K562 (cell line): ENCODE results near the gene RFLNA. TPM values are rescaled to one million over a fixed set of nuclear protein-coding genes. Genes with fewer than 3 reads are reported as not detected.
A peak's percentile ranks its signal among the peaks of the same experiment; 100 is the strongest.

ENCODE experiments used
- BMI1 ChIP-seq: fragments of 150-350 bp; IDR thresholded peaks from 2 replicates; pipeline ENCODE4 v1.6.1; 2014; ENCODE audit warnings: low read length
- CEBPB ChIP-seq: fragments of 450-650 bp; IDR thresholded peaks from 2 replicates; pipeline ENCODE4 v1.6.1; 2016; ENCODE audit warnings: missing genetic modification characterization, missing compliant biosample characterization
- ETV1 ChIP-seq: fragments of 450-650 bp; conservative IDR thresholded peaks from 2 replicates; pipeline ENCODE4 v1.6.1; 2016; ENCODE audit warnings: missing genetic modification characterization, control low read depth, low read depth, missing compliant biosample characterization
- FOXA3 ChIP-seq, 2 experiments: fragments of 450-650 bp in 1 of 2; sonication (generic) in 1 of 2; formaldehyde crosslinking; IDR thresholded peaks in 1 of 2; conservative IDR thresholded peaks in 1 of 2; 2 replicates each; pipeline versions ENCODE4 v1.4.0 to v1.8.0; 2020 to 2022; ENCODE audit warnings: mild to moderate bottlenecking in 2 of 2, missing genetic modification reagents in 1 of 2
- JUND ChIP-seq, 2 experiments: IDR thresholded peaks; 2 replicates in 1 of 2; 3 replicates in 1 of 2; pipeline ENCODE4 v1.6.1; 2011; ENCODE audit warnings: borderline replicate concordance in 2 of 2, low read depth in 2 of 2, low read length in 2 of 2, improper control_type of control experiment in 1 of 2, missing biosample characterization in 1 of 2, missing genetic modification characterization in 1 of 2, missing genetic modification reagents in 1 of 2
- MAX ChIP-seq: sonication (generic); formaldehyde crosslinking; IDR thresholded peaks from 2 replicates; pipeline ENCODE4 v1.9.0; 2022; ENCODE audit warnings: mild to moderate bottlenecking, missing genetic modification reagents
- MEIS2 ChIP-seq: fragments of 450-650 bp; IDR thresholded peaks from 2 replicates; pipeline ENCODE4 v1.6.1; 2014; ENCODE audit warnings: mild to moderate bottlenecking; ENCODE audit not compliant: partially characterized antibody
- MYBL2 ChIP-seq, 2 experiments: fragments of 450-650 bp in 1 of 2; sonication (generic) in 1 of 2; formaldehyde crosslinking in 1 of 2; IDR thresholded peaks; 2 replicates each; pipeline versions ENCODE4 v1.6.1 to v1.8.1; 2017 to 2022; ENCODE audit warnings: borderline replicate concordance in 1 of 2, inconsistent platforms in 1 of 2, low read depth in 1 of 2, mild to moderate bottlenecking in 1 of 2, missing genetic modification reagents in 1 of 2, moderate library complexity in 1 of 2
- PBX2 ChIP-seq, 2 experiments: IDR thresholded peaks in 1 of 2; conservative IDR thresholded peaks in 1 of 2; 2 replicates each; pipeline ENCODE4 v1.6.1; 2016; ENCODE audit warnings: low read depth in 2 of 2, mild to moderate bottlenecking in 1 of 2, missing compliant biosample characterization in 1 of 2, missing genetic modification characterization in 1 of 2, moderate library complexity in 1 of 2
- REST ChIP-seq, 2 experiments: fragments of 450-650 bp; formaldehyde crosslinking in 1 of 2; IDR thresholded peaks; 2 replicates each; pipeline versions ENCODE4 v1.4.0 to v1.6.1; 2014 to 2020; ENCODE audit warnings: mild to moderate bottlenecking in 2 of 2, borderline replicate concordance in 1 of 2, low read depth in 1 of 2
- SMAD4 ChIP-seq: fragments of 250-450 bp; sonication (Bioruptor Pico); conservative IDR thresholded peaks from 2 replicates; pipeline ENCODE4 v1.8.0; 2021; ENCODE audit warnings: inconsistent platforms, mild to moderate bottlenecking, moderate library complexity
- TBL1XR1 ChIP-seq, 2 experiments: IDR thresholded peaks; 2 replicates each; pipeline ENCODE4 v1.6.1; 2012; ENCODE audit warnings: improper control_type of control experiment in 2 of 2, low read length in 2 of 2, mild to moderate bottlenecking in 1 of 2
- USF2 ChIP-seq: sonication (generic); formaldehyde crosslinking; IDR thresholded peaks from 2 replicates; pipeline ENCODE4 v1.5.0; 2020; ENCODE audit warnings: missing genetic modification reagents
- polyA plus RNA-seq, 8 experiments: library from polyadenylated mRNA; depleted of rRNA in 4 of 8; stranded (reverse) in 5 of 8; unstranded in 3 of 8; fragments of >200 nt; fragmentation: Nextera tagmentation in 2 of 8; fragmentation: Illumina TruSeq in 1 of 8; extraction: Ambion mirVana in 2 of 8; extraction: Trizol in 1 of 8; gene quantifications; 2 replicates each; pipeline versions ENCODE4 v1.2.1 to v1.2.3, GENCODE V29; 2011 to 2014; ENCODE audit warnings: inconsistent platforms in 1 of 8, missing spikeins in 1 of 8
- total RNA-seq, 7 experiments: library from RNA; depleted of rRNA in 6 of 7; stranded (reverse); fragments of >200 nt in 6 of 7; fragmentation: Illumina TruSeq in 2 of 7; extraction: Trizol in 2 of 7; gene quantifications; 2 replicates each; pipeline versions ENCODE4 v1.2.1 to v1.2.3, GENCODE V29; 2011 to 2021; ENCODE audit warnings: low replicate concordance in 1 of 7

The RFLNA gene
- total and polyA plus RNA-seq, 9 of the 15 experiments (the other 6 are each of a cell fraction or from before 2014, with no cell fraction given), result not detected

- TF ChIP-seq BMI1 (0 out of 2 replicates have a peak, but pooled peaks have one; percentile 25), FOXA3 (CRISPR knock-in tag; conservative IDR thresholded peaks at IDR 0.05 in 1 of 2, IDR thresholded peaks at IDR 0.05 in 1 of 2) (no peak), ETV1 (tag) (peak; percentile 92), PBX2 (CRISPR knock-in tag; IDR thresholded peaks at IDR 0.05; ENCODE audit: low read depth) (no peak), PBX2 (tag; conservative IDR thresholded peaks at IDR 0.05; ENCODE audit: low read depth) (peak; percentile 86), SMAD4 (CRISPR knock-in tag) (peak; percentile 31; the same call in 1 of the 2 replicates), REST (IDR thresholded peaks at IDR 0.05; ENCODE audit: borderline replicate concordance) (peak; percentile 59), REST (CRISPR knock-in tag; IDR thresholded peaks at IDR 0.05; ENCODE audit: low read depth) (no peak), JUND (IDR thresholded peaks at IDR 0.05; ENCODE audit: borderline replicate concordance, low read depth, low read length) (peak; percentile 58; the same call in 1 of the 2 replicates), JUND (tag; IDR thresholded peaks at IDR 0.05; ENCODE audit: borderline replicate concordance, low read depth, low read length) (no peak; the same call in 2 of the 3 replicates), MAX (CRISPR knock-in tag) (peak; percentile 34; the same call in 1 of the 2 replicates), MEIS2 (peak; percentile 92), TBL1XR1 (IDR thresholded peaks at IDR 0.05; ENCODE audit: low read length in 2 of 2) (0 out of 4 replicates have a peak, but pooled peaks of 1 of the 2 experiments have one; percentile 40), USF2 (CRISPR knock-in tag) (peak; percentile 81), MYBL2 (IDR thresholded peaks at IDR 0.05; ENCODE audit: low read depth) (no peak), MYBL2 (CRISPR knock-in tag; IDR thresholded peaks at IDR 0.05; ENCODE audit: borderline replicate concordance) (no peak), CEBPB (tag) (peak; percentile 10; the same call in 1 of the 2 replicates)
Observed at GRCh38 chr12:124273630-124274029, 21.3 kb upstream of the RFLNA start (continued).
